Activated CD8-positive, alpha-beta T cell treated with anti-CD3 and anti-CD28 coated beads, Interleukin-2, amount 10 ng/mL, durations not matched to agents 7 days and 5 days (primary cell): Measurements from ENCODE around the gene ERMP1. TPM values are rescaled to one million over a fixed set of nuclear protein-coding genes. Genes with fewer than 3 reads are reported as not detected.
"Not testable (repeated sequence)": the region's sequence is repeated elsewhere in the genome, so short reads cannot be mapped to it uniquely, and the experiment has no call there.

Experiments used
- ATAC-seq: fragments of 150-1000 bp; cut with Tn5 transposase; one replicate; pipeline ENCODE4 v1.10.0; 2021; ENCODE audit warnings: moderate library complexity
- CTCF ChIA-PET: fragments of 350-600 bp; sonication (Branson Sonifier 250); formaldehyde crosslinking; loops from one replicate; lab custom pipeline; 2021; ENCODE audit warnings: antibody characterized with exemption; lab: Charles Lee
- POLR2A ChIA-PET: fragments of 350-600 bp; sonication (Branson Sonifier 250); formaldehyde crosslinking; loops from one replicate; lab custom pipeline; 2021; ENCODE audit warnings: antibody characterized with exemption; lab: Charles Lee
- DNase-seq: peaks from one replicate; pipeline ENCODE4 v3.0.0-alpha.2; 2020
- H3K27ac Mint-ChIP-seq: one replicate; pipeline ENCODE4 v1.8.0; 2021; ENCODE audit warnings: mild to moderate bottlenecking, mixed read lengths
- H3K27me3 Mint-ChIP-seq: one replicate; pipeline ENCODE4 v1.8.0; 2021; ENCODE audit warnings: low read depth, mixed read lengths
- H3K36me3 Mint-ChIP-seq: one replicate; pipeline ENCODE4 v1.8.0; 2021; ENCODE audit warnings: low read depth, mixed read lengths
- H3K4me1 Mint-ChIP-seq: one replicate; pipeline ENCODE4 v1.8.0; 2021; ENCODE audit warnings: low read depth, mixed read lengths
- H3K4me3 Mint-ChIP-seq: one replicate; pipeline ENCODE4 v1.8.0; 2021; ENCODE audit warnings: mild to moderate bottlenecking, mixed read lengths
- H3K9me3 Mint-ChIP-seq: one replicate; pipeline ENCODE4 v1.8.0; 2022; ENCODE audit warnings: mixed read lengths; ENCODE audit not compliant: insufficient read depth
- total RNA-seq, 2 experiments: library from RNA; stranded (reverse); gene quantifications; one replicate each; pipeline ENCODE4 v1.2.3, GENCODE V29; 2021

The ERMP1 gene
- total RNA-seq, 2 experiments from 2014 or later, result 28.0 to 30.6 TPM

DNA sequence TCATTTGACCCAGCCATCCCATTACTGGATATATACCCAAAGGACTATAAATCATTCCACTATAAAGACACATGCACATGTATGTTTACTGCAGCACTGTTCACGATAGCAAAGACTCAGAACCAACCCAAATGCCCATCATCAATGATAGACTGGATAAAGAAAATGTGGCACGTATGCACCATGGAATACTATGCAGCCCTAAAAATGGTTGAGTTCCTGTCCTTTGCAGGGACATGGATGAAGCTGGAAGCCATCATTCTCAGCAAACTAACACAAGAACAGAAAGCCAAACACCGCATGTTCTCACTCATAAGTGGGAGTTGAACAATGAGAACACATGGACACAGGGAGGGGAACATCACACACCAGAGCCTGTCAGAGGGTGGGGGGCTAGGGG is 49.5 kb downstream of the ERMP1 start:
- CTCF ChIA-PET, H3K9me3 Mint-ChIP-seq, POLR2A ChIA-PET, H3K4me1 Mint-ChIP-seq, H3K27me3 Mint-ChIP-seq, ATAC-seq, H3K27ac Mint-ChIP-seq, H3K4me3 Mint-ChIP-seq, DNase-seq: not testable (repeated sequence)
- peaks cover 96% of the 10 kb centered on the region for H3K36me3 Mint-ChIP-seq

- H3K4me1 Mint-ChIP-seq, ATAC-seq, DNase-seq, H3K4me3 Mint-ChIP-seq, CTCF ChIA-PET, H3K27me3 Mint-ChIP-seq, H3K27ac Mint-ChIP-seq: not testable (repeated sequence)
- peaks cover 15% of the 10 kb centered on the region for H3K9me3 Mint-ChIP-seq
- POLR2A ChIA-PET, result interaction anchor here (0.5 kb wide), 1 partner anchor 117 kb away, joined by 3 read pairs; no protein-coding TSS in a partner anchor
- peaks cover 86% of the 10 kb centered on the region for H3K36me3 Mint-ChIP-seq
These were observed 53.2 kb downstream of the ERMP1 start for GRCh38 chr9:5779705-5780218.

DNA sequence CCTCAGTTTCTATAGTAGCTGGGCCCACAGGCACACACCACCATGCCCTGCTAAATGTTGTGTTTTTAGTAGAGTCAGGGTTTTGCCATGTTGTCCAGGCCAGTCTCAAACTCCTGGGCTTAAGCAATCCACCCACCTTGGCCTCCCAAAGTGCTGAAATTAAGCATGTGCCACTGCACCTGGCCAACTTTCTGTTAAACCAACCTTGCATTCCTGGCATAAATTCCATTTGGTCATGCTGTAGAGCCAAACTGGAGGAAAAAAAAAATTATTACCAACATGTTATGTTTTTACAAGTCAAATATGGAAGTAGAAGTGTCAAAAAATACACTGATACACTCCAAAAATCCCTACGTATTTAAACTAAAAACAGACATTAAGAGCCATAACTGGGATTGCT is 54.1 kb downstream of the ERMP1 start:
- Mint-ChIP-seq H3K9me3 (peaks cover 15% of the 10 kb centered on the region), H3K36me3 (peaks cover 85% of the 10 kb centered on the region), H3K27ac (no peak overlapping the region), H3K4me3 (no peak overlapping the region), H3K27me3 (no peaks in the 10 kb centered on the region), H3K4me1 (no peaks in the 10 kb centered on the region)
- POLR2A ChIA-PET, result no interaction called here
- CTCF ChIA-PET, result interaction anchor here (0.9 to 1.0 kb wide), 2 partner anchors 54 to 108 kb away, joined by 3 read pairs; partner anchors contain the start of gene ERMP1
- ATAC-seq (no peak), DNase-seq (no peak)

DNA sequence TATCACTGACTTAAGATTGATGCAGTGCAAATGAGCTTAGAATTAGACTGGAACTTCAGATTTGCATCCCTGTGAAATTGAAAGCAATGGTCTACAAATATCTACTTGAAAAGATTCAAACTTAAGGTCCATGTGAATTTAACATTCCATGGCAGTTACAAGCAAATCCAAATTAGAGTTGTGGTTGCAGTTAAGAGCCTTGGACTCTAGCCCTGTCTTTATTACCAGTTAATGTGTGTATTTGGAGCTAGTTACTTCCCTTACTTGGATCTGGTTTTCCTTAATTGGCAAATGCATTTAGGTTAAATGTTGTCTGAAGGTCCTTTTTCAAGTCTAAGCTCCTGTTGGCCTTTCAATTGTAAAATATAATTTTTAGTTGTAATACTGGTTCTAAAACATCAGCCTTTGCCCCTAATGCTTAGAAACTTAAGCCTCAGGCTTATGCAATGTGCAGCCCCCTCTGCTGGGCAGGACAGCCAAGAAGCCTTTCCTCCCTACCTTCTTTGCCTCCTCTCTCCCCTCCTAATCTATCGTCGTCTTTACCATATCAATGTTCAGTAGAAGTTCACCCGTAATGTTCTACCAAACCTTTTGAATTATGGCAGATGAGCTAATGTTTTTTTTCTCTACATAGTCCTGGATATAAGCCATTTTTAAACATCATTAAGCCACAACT is 59.5 kb downstream of the ERMP1 start:
- H3K27me3 Mint-ChIP-seq, result no peaks in the 10 kb centered on the region
- no peak overlapping the region for H3K27ac Mint-ChIP-seq
- H3K4me1 Mint-ChIP-seq, result peaks cover 3% of the 10 kb centered on the region
- H3K9me3 Mint-ChIP-seq, result peaks cover 7% of the 10 kb centered on the region
- DNase-seq (no peak), ATAC-seq (no peak)
- ChIA-PET POLR2A (no interaction called here), CTCF (interaction anchor here (0.8 to 3.1 kb wide), 15 partner anchors 10 to 251 kb away, joined by 3 to 14 read pairs (median 4); partner anchors contain the start of gene ERMP1)
- H3K4me3 Mint-ChIP-seq, result no peak overlapping the region
- H3K36me3 Mint-ChIP-seq, result peaks cover 66% of the 10 kb centered on the region

DNA sequence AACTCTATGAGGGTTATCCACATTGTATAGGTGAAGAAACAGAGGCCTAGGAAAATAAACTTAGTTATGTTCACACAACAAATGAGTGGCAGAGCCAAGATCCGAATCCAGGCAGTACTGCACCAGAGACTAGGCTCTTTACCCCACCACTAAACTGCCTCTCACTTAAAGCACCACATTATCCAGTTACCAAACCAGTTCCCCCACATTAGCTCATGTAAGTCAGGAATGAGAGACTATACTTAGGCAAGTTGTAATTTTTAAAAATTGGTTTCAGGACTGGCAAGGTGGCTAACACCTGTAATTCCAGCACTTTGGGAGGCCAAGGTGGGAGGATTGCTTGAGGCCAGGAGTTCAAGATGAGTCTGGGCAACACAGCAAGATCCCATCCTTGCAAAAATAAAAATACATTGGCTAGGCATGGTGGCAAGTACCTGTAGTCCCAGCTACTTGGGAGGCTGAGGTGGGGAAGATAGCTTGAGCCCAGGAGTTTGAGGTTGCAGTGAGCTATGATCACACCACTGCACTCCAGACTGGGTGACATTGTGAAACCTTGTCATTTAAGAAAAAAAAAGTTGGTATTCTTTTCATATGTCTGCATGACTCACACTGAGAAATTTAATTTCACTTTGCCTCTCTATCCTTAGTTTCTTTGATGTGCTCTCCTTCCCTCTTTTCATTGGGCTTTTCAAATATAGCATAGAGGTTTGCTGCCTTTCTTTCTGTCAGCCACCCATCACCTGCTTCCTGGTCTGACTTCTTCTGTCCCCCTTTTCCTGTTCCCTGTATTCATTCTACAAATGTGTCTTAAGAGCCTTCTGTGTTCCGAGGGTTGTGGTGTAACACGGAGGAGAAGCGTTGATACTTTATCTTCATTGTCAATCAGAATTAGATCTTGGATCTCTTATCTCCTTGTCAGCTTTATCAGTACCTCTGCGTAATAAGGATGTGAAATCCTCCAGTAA is 64.7 kb downstream of the ERMP1 start:
- Mint-ChIP-seq H3K36me3 (peaks cover 68% of the 10 kb centered on the region), H3K4me1 (peaks cover 28% of the 10 kb centered on the region), H3K27me3 (no peaks in the 10 kb centered on the region), H3K27ac (peak overlapping the region; percentile 63), H3K9me3 (no peaks in the 10 kb centered on the region), H3K4me3 (no peak overlapping the region)
- DNase-seq (no peak), ATAC-seq (peak; percentile 38)
- ChIA-PET CTCF (interaction anchor here (1.5 kb wide), 1 partner anchor 30 kb away, joined by 3 read pairs; no protein-coding TSS in a partner anchor), POLR2A (interaction anchor here (0.7 kb wide), 1 partner anchor 139 kb away, joined by 3 read pairs; the partner anchor contains the start of gene RIC1)

- POLR2A ChIA-PET, result interaction anchor here (0.6 to 1.6 kb wide), 2 partner anchors 14 to 136 kb away, joined by 3 to 4 read pairs; partner anchors contain the start of gene RIC1
- ATAC-seq, result peak; percentile 75
- peak overlapping the region; percentile 37 for H3K27ac Mint-ChIP-seq
- peaks cover 64% of the 10 kb centered on the region for H3K36me3 Mint-ChIP-seq
- DNase-seq, result peak; percentile 31
- peaks cover 28% of the 10 kb centered on the region for H3K4me1 Mint-ChIP-seq
- no peaks in the 10 kb centered on the region for H3K27me3 Mint-ChIP-seq
- no peak overlapping the region for H3K4me3 Mint-ChIP-seq
- H3K9me3 Mint-ChIP-seq, result no peaks in the 10 kb centered on the region
- CTCF ChIA-PET, result interaction anchor here (1.2 to 1.8 kb wide), 4 partner anchors 9 to 110 kb away, joined by 3 to 14 read pairs (median 4); no protein-coding TSS in a partner anchor
These were observed 68.6 kb downstream of the ERMP1 start for GRCh38 chr9:5764130-5764868.

GRCh38 chr9:5762421-5762820 is 70.5 kb downstream of the ERMP1 start:
- POLR2A ChIA-PET, result no interaction called here
- Mint-ChIP-seq H3K4me3 (no peak overlapping the region), H3K27ac (no peak overlapping the region), H3K4me1 (peaks cover 18% of the 10 kb centered on the region), H3K27me3 (no peaks in the 10 kb centered on the region), H3K9me3 (no peaks in the 10 kb centered on the region), H3K36me3 (peaks cover 63% of the 10 kb centered on the region)
- DNase-seq, result no peak
- ATAC-seq, result no peak
- CTCF ChIA-PET, result interaction anchor here (0.9 kb wide), 1 partner anchor 10 kb away, joined by 3 read pairs; no protein-coding TSS in a partner anchor

DNA sequence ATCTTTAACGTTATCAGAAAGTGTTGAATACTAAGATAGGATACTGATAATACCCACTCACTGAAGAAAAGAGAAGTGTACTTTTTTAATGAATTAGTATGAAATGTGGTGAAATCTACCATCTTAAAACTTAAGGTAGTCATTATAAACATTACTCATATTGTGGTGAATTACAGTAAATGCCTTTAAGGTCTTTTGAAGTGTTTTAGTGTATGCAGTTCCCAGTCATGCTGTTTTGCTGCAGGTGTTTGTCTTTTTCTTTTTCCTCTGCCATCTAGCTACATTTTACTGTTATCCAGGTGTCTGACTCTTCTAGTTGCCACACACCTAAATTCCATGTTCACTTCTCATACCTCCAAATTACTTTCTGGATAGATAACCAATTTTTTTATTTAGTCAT is 72.6 kb downstream of the ERMP1 start:
- no peak for DNase-seq
- Mint-ChIP-seq H3K27ac (no peak overlapping the region), H3K4me3 (no peak overlapping the region), H3K27me3 (no peaks in the 10 kb centered on the region), H3K36me3 (peaks cover 52% of the 10 kb centered on the region), H3K4me1 (peaks cover 17% of the 10 kb centered on the region), H3K9me3 (no peaks in the 10 kb centered on the region)
- ChIA-PET POLR2A (no interaction called here), CTCF (interaction anchor here (1.5 kb wide), 1 partner anchor 72 kb away, joined by 6 read pairs; the partner anchor contains the start of gene ERMP1)
- no peak for ATAC-seq

DNA sequence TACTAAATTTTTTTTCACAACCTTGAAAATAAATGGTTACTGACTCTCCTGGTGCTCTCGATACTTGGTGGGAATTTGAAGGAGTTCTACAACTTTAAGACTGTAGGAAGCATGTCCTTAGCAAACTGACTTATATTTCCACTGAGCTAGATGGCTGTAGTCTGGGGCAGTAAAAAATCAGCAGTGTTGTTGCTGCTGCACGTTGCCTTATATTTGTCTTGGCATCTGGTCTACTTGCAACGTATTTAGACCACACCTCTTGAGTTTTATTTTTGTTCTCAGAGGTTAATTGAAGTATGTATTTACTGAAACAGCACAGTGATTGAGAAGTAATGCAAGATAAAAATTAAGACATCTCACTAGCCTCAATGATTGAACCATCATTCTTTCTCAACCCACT is 76.3 kb downstream of the ERMP1 start:
- H3K36me3 Mint-ChIP-seq, result peaks cover 35% of the 10 kb centered on the region
- ChIA-PET CTCF (interaction anchor here (1.2 kb wide), 1 partner anchor 13 kb away, joined by 3 read pairs; no protein-coding TSS in a partner anchor), POLR2A (no interaction called here)

DNA sequence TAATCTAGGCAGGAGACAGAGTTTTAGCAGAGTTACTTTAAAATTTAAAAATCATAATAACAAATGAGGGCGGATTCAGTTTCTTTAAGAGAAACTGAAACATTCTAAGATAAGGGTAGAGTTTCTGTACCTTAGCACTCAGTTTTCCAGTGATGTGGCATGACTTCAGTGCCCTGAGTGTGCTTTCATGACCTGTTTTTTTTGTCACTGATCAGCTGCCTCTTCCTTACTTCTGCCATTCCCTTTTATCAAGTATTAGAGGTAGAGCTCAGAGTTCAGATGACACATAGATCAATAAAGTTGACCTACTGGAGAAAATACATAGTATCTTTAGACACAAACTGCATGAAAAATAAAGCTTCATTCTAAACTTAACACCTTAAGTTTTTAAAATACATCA is 82.3 kb downstream of the ERMP1 start:
- H3K36me3 Mint-ChIP-seq, result peaks cover 40% of the 10 kb centered on the region
- POLR2A ChIA-PET, result interaction anchor here (1.0 kb wide), 1 partner anchor 14 kb away, joined by 3 read pairs; no protein-coding TSS in a partner anchor
- CTCF ChIA-PET, result no interaction called here
- peaks cover 12% of the 10 kb centered on the region for H3K4me1 Mint-ChIP-seq
- DNase-seq (no peak), ATAC-seq (no peak)
- H3K4me3 Mint-ChIP-seq, result no peak overlapping the region
- no peak overlapping the region for H3K27ac Mint-ChIP-seq
- H3K9me3 Mint-ChIP-seq, result no peaks in the 10 kb centered on the region
- no peaks in the 10 kb centered on the region for H3K27me3 Mint-ChIP-seq

More for the DNA sequence above, 76.3 kb downstream of the ERMP1 start:
- no peak overlapping the region for H3K27ac Mint-ChIP-seq
- DNase-seq (no peak), ATAC-seq (no peak)
- H3K4me1 Mint-ChIP-seq, result no peaks in the 10 kb centered on the region
- no peaks in the 10 kb centered on the region for H3K27me3 Mint-ChIP-seq
- H3K4me3 Mint-ChIP-seq, result no peak overlapping the region
- H3K9me3 Mint-ChIP-seq, result no peaks in the 10 kb centered on the region
